A549 (cell line): ENCODE results near the gene TEX55. TPM values are rescaled to one million over a fixed set of nuclear protein-coding genes. Genes with fewer than 3 reads are reported as not detected.

Source experiments
- ATAC-seq, 2 experiments: fragments of 200-7000 bp in 1 of 2; fragments of >200 bp in 1 of 2; cut with Nextera tagmentation in 1 of 2; cut with Tn5 transposase in 1 of 2; 3 replicates each; pipeline versions ENCODE4 v1.8.0 to v1.9.1; 2018 to 2020; ENCODE audit warnings: mild to moderate bottlenecking in 1 of 2, moderate library complexity in 1 of 2
- CTCF ChIA-PET: fragments of 300-600 bp; sonication (Branson Sonifier 250); formaldehyde crosslinking; extraction: SDS; loops from one replicate; lab custom pipeline; 2021; ENCODE audit warnings: antibody characterized with exemption, inconsistent platforms; lab: Yijun Ruan, JAX
- POLR2A ChIA-PET: fragments of 350-600 bp; formaldehyde crosslinking; extraction: SDS; loops from one replicate; lab custom pipeline; 2021; ENCODE audit warnings: antibody characterized with exemption, inconsistent platforms; lab: Yijun Ruan, JAX
- DNase-seq, 2 experiments: peaks; one replicate each; pipeline versions ENCODE4 v3.0.0 to v3.0.0-alpha.2; 2011 to 2016; ENCODE audit warnings: low read depth in 1 of 2, low spot score in 1 of 2
- FAIRE-seq: peaks from 2 replicates; lab custom pipeline; 2011; peaks lifted over from hg19 to GRCh38; lab: Jason Lieb, UNC
- H3K27ac ChIP-seq, 2 experiments: fragments of >200 bp; sonication (Bioruptor Twin); formaldehyde crosslinking; 3 replicates each; pipeline ENCODE4 v1.5.1; 2016 to 2017
- H3K4me1 ChIP-seq: fragments of >200 bp; sonication (Bioruptor Twin); formaldehyde crosslinking; 3 replicates; pipeline ENCODE4 v1.6.1; 2016
- H3K4me2 ChIP-seq: fragments of >200 bp; sonication (Bioruptor Twin); formaldehyde crosslinking; 3 replicates; pipeline ENCODE4 v1.6.1; 2016
- H3K4me3 ChIP-seq: fragments of >200 bp; sonication (Bioruptor Twin); formaldehyde crosslinking; 3 replicates; pipeline ENCODE4 v1.5.1; 2016
- H3K9me3 ChIP-seq: fragments of >200 bp; sonication (Bioruptor Twin); formaldehyde crosslinking; 3 replicates; pipeline ENCODE4 v1.6.1; 2016
- CBX2 ChIP-seq: fragments of 200-600 bp; sonication (generic); IDR thresholded peaks from 2 replicates; pipeline ENCODE4 v1.6.1; 2016; ENCODE audit warnings: low read depth, mild to moderate bottlenecking, borderline replicate concordance
- CBX8 ChIP-seq: fragments of 200-600 bp; sonication (generic); IDR thresholded peaks from 2 replicates; pipeline ENCODE4 v1.6.1; 2016
- CHD4 ChIP-seq: fragments of 200-600 bp; sonication (generic); IDR thresholded peaks from 2 replicates; pipeline ENCODE4 v1.6.1; 2016; ENCODE audit warnings: antibody characterized with exemption, mild to moderate bottlenecking, borderline replicate concordance
- CTCF ChIP-seq: fragments of >200 bp; sonication (Bioruptor Twin); formaldehyde crosslinking; IDR thresholded peaks from 3 replicates; pipeline ENCODE4 v1.5.1; 2016
- EP300 ChIP-seq, 2 experiments: fragments of >200 bp; sonication (Bioruptor Twin); formaldehyde crosslinking; IDR thresholded peaks; 2 replicates in 1 of 2; 3 replicates in 1 of 2; pipeline ENCODE4 v1.6.1; 2016 to 2017
- FOSB ChIP-seq: fragments of 250-450 bp; sonication (Bioruptor Pico); IDR thresholded peaks from 2 replicates; pipeline ENCODE4 v1.5.0; 2020; ENCODE audit warnings: mild to moderate bottlenecking, moderate library complexity
- GATA3 ChIP-seq: IDR thresholded peaks from 2 replicates; pipeline ENCODE4 v1.6.1; 2012; ENCODE audit warnings: borderline replicate concordance
- HDAC2 ChIP-seq: fragments of 200-600 bp; sonication (generic); IDR thresholded peaks from 2 replicates; pipeline ENCODE4 v1.6.1; 2016
- HES2 ChIP-seq: fragments of >200 bp; sonication (Bioruptor Twin); formaldehyde crosslinking; IDR thresholded peaks from 2 replicates; pipeline ENCODE4 v1.6.1; 2016
- HEYL ChIP-seq: fragments of 250-450 bp; sonication (Bioruptor Pico); IDR thresholded peaks from 2 replicates; pipeline ENCODE4 v1.8.0; 2021; ENCODE audit warnings: mild to moderate bottlenecking, moderate library complexity
- HOXB13 ChIP-seq: fragments of 250-450 bp; sonication (Bioruptor Pico); IDR thresholded peaks from 2 replicates; pipeline ENCODE4 v1.5.0; 2020; ENCODE audit warnings: low read depth, mild to moderate bottlenecking, moderate library complexity
- HOXB5 ChIP-seq: fragments of 250-450 bp; sonication (Bioruptor Pico); IDR thresholded peaks from 2 replicates; pipeline ENCODE4 v1.5.0; 2020; ENCODE audit warnings: mild to moderate bottlenecking, moderate library complexity
- JUN ChIP-seq, 2 experiments: fragments of >200 bp; sonication (Bioruptor Twin); formaldehyde crosslinking; IDR thresholded peaks; 2 replicates in 1 of 2; 3 replicates in 1 of 2; pipeline ENCODE4 v1.6.1; 2016 to 2017
- JUNB ChIP-seq: fragments of >200 bp; sonication (Bioruptor Twin); formaldehyde crosslinking; IDR thresholded peaks from 2 replicates; pipeline ENCODE4 v1.6.1; 2016
- KDM1A ChIP-seq: fragments of 200-600 bp; sonication (generic); IDR thresholded peaks from 2 replicates; pipeline ENCODE4 v1.6.1; 2016; ENCODE audit warnings: low read depth, mild to moderate bottlenecking
- MAX ChIP-seq: IDR thresholded peaks from 2 replicates; pipeline ENCODE4 v1.6.1; 2012
- NFE2L2 ChIP-seq: fragments of 150-350 bp; conservative IDR thresholded peaks from 2 replicates; pipeline ENCODE4 v1.6.1; 2014; ENCODE audit warnings: low read length
- RAD21 ChIP-seq, 2 experiments: fragments of >200 bp in 1 of 2; sonication (Bioruptor Twin) in 1 of 2; formaldehyde crosslinking in 1 of 2; IDR thresholded peaks in 1 of 2; conservative IDR thresholded peaks in 1 of 2; 2 replicates in 1 of 2; 3 replicates in 1 of 2; pipeline ENCODE4 v1.6.1; 2012 to 2018; ENCODE audit warnings: inconsistent platforms in 1 of 2
- RARB ChIP-seq: fragments of 250-450 bp; sonication (Bioruptor Pico); IDR thresholded peaks from 2 replicates; pipeline ENCODE4 v1.8.0; 2021; ENCODE audit warnings: mild to moderate bottlenecking, moderate library complexity
- REST ChIP-seq: fragments of 200-600 bp; sonication (generic); IDR thresholded peaks from 2 replicates; pipeline ENCODE4 v1.6.1; 2016; ENCODE audit warnings: antibody characterized with exemption, mild to moderate bottlenecking, moderate library complexity
- TFCP2L1 ChIP-seq: fragments of 250-450 bp; sonication (Bioruptor Pico); IDR thresholded peaks from 2 replicates; pipeline ENCODE4 v1.5.0; 2021; ENCODE audit warnings: mild to moderate bottlenecking
- ZC3H11A ChIP-seq: fragments of 450-650 bp; IDR thresholded peaks from 2 replicates; pipeline ENCODE4 v1.6.1; 2014; ENCODE audit warnings: antibody characterized with exemption, mild to moderate bottlenecking
- WGBS: methylation state at CpG from one replicate; pipeline ENCODE4 v1.1.6; 2017; ENCODE audit errors: missing lambda C conversion rate; 5-methylcytosine and 5-hydroxymethylcytosine counted together
- polyA plus RNA-seq, 4 experiments: library from polyadenylated mRNA; depleted of rRNA in 3 of 4; stranded (reverse); fragments of >200 nt; fragmentation: RNase III in 1 of 4; extraction: RNeasy Plus Mini Kit Qiagen cat#74134 plus additional on column Dnase treatment in 1 of 4; gene quantifications; 2 replicates in 3 of 4; 3 replicates in 1 of 4; pipeline ENCODE4 v1.2.3, GENCODE V29; 2011 to 2017

TEX55 gene
- polyA plus RNA-seq, 2 of the 4 experiments (the other 2 are of a cell fraction): 0.08 TPM; not detected in 1

GRCh38 chr3:119176778-119177177 is 30.8 kb downstream of the TEX55 start (continued):
- TF ChIP-seq CTCF: no peak
- TF ChIP-seq JUN (IDR thresholded peaks at IDR 0.05): no peak; a peak in 2 of 5 replicates
- TF ChIP-seq CBX2: no peak
- no peak for TF ChIP-seq ZC3H11A
- TF ChIP-seq GATA3: no peak
- TF ChIP-seq NFE2L2: no peak

GRCh38 chr3:119177321-119177720 is 31.4 kb downstream of the TEX55 start:
- CTCF ChIA-PET: interaction anchor here (0.6 to 1.5 kb wide), 6 partner anchors 24 to 143 kb away, joined by 3 to 4 read pairs (median 4); partner anchors contain the start of genes IGSF11 and TEX55
- TF ChIP-seq HEYL (CRISPR knock-in tag) (no peak), FOSB (CRISPR knock-in tag) (no peak), HES2 (no peak), CTCF (no peak), HDAC2 (no peak), EP300 (IDR thresholded peaks at IDR 0.05) (no peak), HOXB5 (CRISPR knock-in tag) (no peak), KDM1A (no peak), REST (no peak), MAX (no peak), RARB (CRISPR knock-in tag) (no peak), HOXB13 (CRISPR knock-in tag) (no peak), CBX8 (no peak), RAD21 (conservative IDR thresholded peaks at IDR 0.05 in 1 of 2, IDR thresholded peaks at IDR 0.05 in 1 of 2) (no peak), CHD4 (no peak), TFCP2L1 (CRISPR knock-in tag) (no peak), JUNB (no peak)
- Histone ChIP-seq H3K4me2 (peak overlapping the region; percentile 86), H3K4me1 (peaks cover 69% of the 10 kb centered on the region), H3K27ac (peak overlapping the region; percentile 91 to 96), H3K4me3 (no peak overlapping the region), H3K9me3 (no peaks in the 10 kb centered on the region)
- DNase-seq (peak in 1 of 2 experiments; percentile 35), ATAC-seq (no peak), FAIRE-seq (peak; percentile 61)
- POLR2A ChIA-PET: interaction anchor here (1.7 kb wide), 1 partner anchor 63 kb away, joined by 8 read pairs; the partner anchor contains the start of gene B4GALT4
- 21% methylated on average over 4 of the region's 4 CpGs for WGBS
